B cell (primary cell): ENCODE measurements around the gene ARPIN. TPM values are rescaled to one million over a fixed set of nuclear protein-coding genes. Genes with fewer than 3 reads are reported as not detected.

Source experiments
- ATAC-seq: fragments of 200-7000 bp; cut with Tn5 transposase; one replicate; pipeline ENCODE4 v1.10.0; 2021; ENCODE audit warnings: low read depth, mild to moderate bottlenecking, moderate number of reproducible peaks, moderate library complexity
- CTCF ChIA-PET: fragments of 350-600 bp; sonication (Branson Sonifier 250); formaldehyde crosslinking; loops from one replicate; lab custom pipeline; 2021; ENCODE audit warnings: antibody characterized with exemption, inconsistent platforms; lab: Charles Lee
- POLR2A ChIA-PET: fragments of 350-600 bp; sonication (Branson Sonifier 250); formaldehyde crosslinking; loops from one replicate; lab custom pipeline; 2021; ENCODE audit warnings: antibody characterized with exemption; lab: Charles Lee
- DNase-seq: peaks from one replicate; pipeline ENCODE4 v3.0.0; 2013
- H2AFZ ChIP-seq: 2 replicates; pipeline ENCODE4 v1.6.1; 2012; ENCODE audit warnings: mild to moderate bottlenecking, low read depth, low read length; ENCODE audit not compliant: insufficient read depth, poor library complexity, severe bottlenecking
- H3K27ac ChIP-seq, 2 donors: 1 replicate in 1 of 2; 2 replicates in 1 of 2; pipeline ENCODE4 v1.5.1; 2012 to 2013; ENCODE audit warnings: low read length in 2 of 2, mild to moderate bottlenecking in 2 of 2, moderate library complexity in 1 of 2
- H3K27me3 ChIP-seq, 4 experiments: fragments of 200-600 bp in 1 of 4; sonication (generic) in 1 of 4; replicated peaks in 1 of 4; 1 replicate in 2 of 4; 2 replicates in 2 of 4; pipeline versions ENCODE4 v1.6.1 to v1.7.0; 2013 to 2016; ENCODE audit warnings: low read length in 3 of 4, mild to moderate bottlenecking in 2 of 4, mixed read lengths in 1 of 4, moderate library complexity in 1 of 4; ENCODE audit not compliant: insufficient read depth in 4 of 4, control insufficient read depth in 3 of 4; ENCODE audit errors: control extremely low read depth in 1 of 4
- H3K36me3 ChIP-seq, 2 experiments: replicated peaks in 1 of 2; 1 replicate in 1 of 2; 2 replicates in 1 of 2; pipeline versions ENCODE4 v1.6.1 to v1.7.1; 2013; ENCODE audit warnings: low read length in 1 of 2; ENCODE audit not compliant: insufficient read depth in 2 of 2, control insufficient read depth in 1 of 2; ENCODE audit errors: control extremely low read depth in 1 of 2, extremely low read depth in 1 of 2
- H3K4me1 ChIP-seq, 2 donors: fragments of 200-600 bp in 1 of 2; sonication (generic) in 1 of 2; 1 replicate in 1 of 2; 2 replicates in 1 of 2; pipeline versions ENCODE4 v1.5.1 to v1.6.1; 2013 to 2017; ENCODE audit warnings: low read length in 2 of 2; ENCODE audit not compliant: control insufficient read depth in 2 of 2, insufficient read depth in 2 of 2
- H3K4me2 ChIP-seq: replicated peaks from 2 replicates; pipeline ENCODE3; 2012; ENCODE audit warnings: mild to moderate bottlenecking, low read depth, low read length; ENCODE audit not compliant: poor library complexity, severe bottlenecking
- H3K4me3 ChIP-seq, 5 experiments: fragments of 200-600 bp in 1 of 5; sonication (generic) in 1 of 5; 1 replicate in 3 of 5; 2 replicates in 2 of 5; pipeline versions ENCODE4 v1.5.1 to v1.7.0; 2011 to 2016; ENCODE audit warnings: low read length in 4 of 5, mild to moderate bottlenecking in 4 of 5, low read depth in 2 of 5, control low read depth in 1 of 5, moderate library complexity in 1 of 5; ENCODE audit not compliant: insufficient read depth in 1 of 5; ENCODE audit errors: control extremely low read depth in 1 of 5, extremely low read depth in 1 of 5
- H3K79me2 ChIP-seq: fragments of 200-600 bp; sonication (generic); one replicate; pipeline ENCODE4 v1.6.0; 2016; ENCODE audit warnings: low read length; ENCODE audit not compliant: control insufficient read depth, insufficient read depth
- H3K9ac ChIP-seq: fragments of 200-600 bp; sonication (generic); 2 replicates; pipeline ENCODE4 v1.6.1; 2017; ENCODE audit warnings: mild to moderate bottlenecking, low read length, moderate library complexity
- H3K9me3 ChIP-seq, 3 donors: one replicate each; pipeline versions ENCODE4 v1.6.1 to v1.7.1; 2013; ENCODE audit warnings: low read length in 2 of 3; ENCODE audit not compliant: control insufficient read depth in 2 of 3, insufficient read depth in 1 of 3; ENCODE audit errors: control extremely low read depth in 1 of 3
- H4K20me1 ChIP-seq: 2 replicates; pipeline ENCODE4 v1.6.0; 2012; ENCODE audit warnings: mild to moderate bottlenecking, low read length; ENCODE audit not compliant: insufficient read depth, control insufficient read depth, poor library complexity, severe bottlenecking
- H3K27ac Mint-ChIP-seq: one replicate; pipeline ENCODE4 v1.8.0; 2021; ENCODE audit warnings: mixed read lengths
- H3K27me3 Mint-ChIP-seq: one replicate; pipeline ENCODE4 v1.8.0; 2021; ENCODE audit warnings: mixed read lengths
- H3K4me1 Mint-ChIP-seq: one replicate; pipeline ENCODE4 v1.8.0; 2021; ENCODE audit warnings: mixed read lengths
- H3K4me3 Mint-ChIP-seq: one replicate; pipeline ENCODE4 v1.8.0; 2021; ENCODE audit warnings: mixed read lengths
- H3K9me3 Mint-ChIP-seq: one replicate; pipeline ENCODE4 v1.8.0; 2022; ENCODE audit warnings: mixed read lengths; ENCODE audit not compliant: insufficient read depth
- CTCF ChIP-seq: fragments of 200-600 bp; IDR thresholded peaks from one replicate; pipeline ENCODE4 v1.8.0; 2022; ENCODE audit warnings: antibody characterized with exemption, mild to moderate bottlenecking
- EZH2 ChIP-seq: IDR thresholded peaks from 2 replicates; pipeline ENCODE4 v1.6.1; 2012; ENCODE audit warnings: borderline replicate concordance, low read depth, mild to moderate bottlenecking, moderate library complexity, low read length; ENCODE audit not compliant: insufficient read depth, poor library complexity, severe bottlenecking
- WGBS: methylation state at CpG from one replicate; pipeline ENCODE4 v1.1.5; 2013; ENCODE audit warnings: missing lambda C conversion rate; ENCODE audit not compliant: insufficient coverage; 5-methylcytosine and 5-hydroxymethylcytosine counted together
- intact Hi-C: fragments of 100-400 bp; cut with micrococcal nuclease; formaldehyde crosslinking; loops from one replicate; pipeline ENCODE4 v1.10.0; 2022
- polyA plus RNA-seq: library from polyadenylated mRNA; depleted of rRNA; stranded (reverse); fragments of >200 nt; gene quantifications from 2 replicates; pipeline ENCODE4 v1.2.3, GENCODE V29; 2012
- total RNA-seq, 2 donors: library from RNA; stranded (reverse); fragments of 120-200 nt in 1 of 2; gene quantifications; 1 replicate in 1 of 2; 2 replicates in 1 of 2; pipeline versions ENCODE4 v1.2.3 to v1.2.4, GENCODE V29; 2013 to 2022

Gene ARPIN
- total and polyA plus RNA-seq, 2 donors (not counting 1 experiment from before 2014, with no cell fraction given): 0.10 TPM

- H3K4me3 Mint-ChIP-seq: no peak overlapping the region
- no peak for DNase-seq
- H3K4me1 Mint-ChIP-seq: peaks cover 8% of the 10 kb centered on the region
- no peak overlapping the region for H2AFZ ChIP-seq
- ATAC-seq: no peak
- H3K4me2 ChIP-seq: no peak overlapping the region
- H3K9ac ChIP-seq: no peak overlapping the region
- H3K27ac ChIP-seq: no peak overlapping the region
- H3K27me3 ChIP-seq: no peaks in the 10 kb centered on the region
- H3K9me3 ChIP-seq: no peaks in the 10 kb centered on the region
- H3K9me3 Mint-ChIP-seq: no peaks in the 10 kb centered on the region
- no peak overlapping the region for H3K27ac Mint-ChIP-seq
- peaks cover 6% of the 10 kb centered on the region in 2 donors for H3K4me1 ChIP-seq
- ChIA-PET CTCF (interaction anchor here (1.6 to 2.3 kb wide), 3 partner anchors 10 to 125 kb away, joined by 4 to 17 read pairs (median 10); no protein-coding TSS in a partner anchor), POLR2A (no interaction called here)
- TF ChIP-seq CTCF (no peak), EZH2 (no peak)
- no peaks in the 10 kb centered on the region for H3K79me2 ChIP-seq
- H3K27me3 Mint-ChIP-seq: no peaks in the 10 kb centered on the region
- 100% methylated on average over 1 of the region's 3 CpGs for WGBS
- H3K4me3 ChIP-seq: no peak overlapping the region
- H4K20me1 ChIP-seq: no peaks in the 10 kb centered on the region
- H3K36me3 ChIP-seq: peaks cover 11 to 29% of the 10 kb centered on the region in 2 experiments
- intact Hi-C loops: no loop called here
Observed at GRCh38 chr15:89864958-89865739, 47.6 kb downstream of the ARPIN start.

- POLR2A ChIA-PET: no interaction called here
- Mint-ChIP-seq H3K9me3 (no peaks in the 10 kb centered on the region), H3K27ac (no peak overlapping the region), H3K4me1 (peaks cover 8% of the 10 kb centered on the region), H3K4me3 (no peak overlapping the region), H3K27me3 (no peaks in the 10 kb centered on the region)
- intact Hi-C loops: no loop called here
- no peak overlapping the region for H3K27ac ChIP-seq
- CTCF ChIA-PET: interaction anchor here (1.4 to 2.3 kb wide), 2 partner anchors 11 to 124 kb away, joined by 3 to 10 read pairs; no protein-coding TSS in a partner anchor
- H3K79me2 ChIP-seq: no peaks in the 10 kb centered on the region
- peaks cover 6% of the 10 kb centered on the region in 2 donors for H3K4me1 ChIP-seq
- ATAC-seq: no peak
- no peak overlapping the region for H2AFZ ChIP-seq
- no peak overlapping the region for H3K4me2 ChIP-seq
- peaks cover 8 to 26% of the 10 kb centered on the region in 2 experiments for H3K36me3 ChIP-seq
- no peaks in the 10 kb centered on the region for H3K27me3 ChIP-seq
- H4K20me1 ChIP-seq: no peaks in the 10 kb centered on the region
- TF ChIP-seq CTCF (no peak), EZH2 (no peak)
- no peak overlapping the region for H3K4me3 ChIP-seq
- no peak overlapping the region for H3K9ac ChIP-seq
- H3K9me3 ChIP-seq: no peaks in the 10 kb centered on the region
- no peak for DNase-seq
Observed at GRCh38 chr15:89863918-89864317, 48.8 kb downstream of the ARPIN start.
